Ovary (tissue), 3 donors: ENCODE measurements around the gene LRMDA.

Source experiments
- EP300 ChIP-seq: sonication (generic); formaldehyde crosslinking; IDR thresholded peaks from one replicate; pipeline ENCODE4 v1.6.1; 2017; ENCODE audit warnings: antibody characterized with exemption
- TF ChIP-seq, protein P1 (sequence below), 3 donors: fragments of 450-650 bp in 2 of 3; fragments of 200-600 bp in 1 of 3; IDR thresholded peaks; one replicate each; pipeline versions ENCODE4 v1.5.1 to v1.8.0; 2016 to 2022; ENCODE audit warnings: antibody characterized with exemption in 3 of 3, mild to moderate bottlenecking in 1 of 3
- donor health status: DM: no; HTN: no; CAD: no.

DNA sequence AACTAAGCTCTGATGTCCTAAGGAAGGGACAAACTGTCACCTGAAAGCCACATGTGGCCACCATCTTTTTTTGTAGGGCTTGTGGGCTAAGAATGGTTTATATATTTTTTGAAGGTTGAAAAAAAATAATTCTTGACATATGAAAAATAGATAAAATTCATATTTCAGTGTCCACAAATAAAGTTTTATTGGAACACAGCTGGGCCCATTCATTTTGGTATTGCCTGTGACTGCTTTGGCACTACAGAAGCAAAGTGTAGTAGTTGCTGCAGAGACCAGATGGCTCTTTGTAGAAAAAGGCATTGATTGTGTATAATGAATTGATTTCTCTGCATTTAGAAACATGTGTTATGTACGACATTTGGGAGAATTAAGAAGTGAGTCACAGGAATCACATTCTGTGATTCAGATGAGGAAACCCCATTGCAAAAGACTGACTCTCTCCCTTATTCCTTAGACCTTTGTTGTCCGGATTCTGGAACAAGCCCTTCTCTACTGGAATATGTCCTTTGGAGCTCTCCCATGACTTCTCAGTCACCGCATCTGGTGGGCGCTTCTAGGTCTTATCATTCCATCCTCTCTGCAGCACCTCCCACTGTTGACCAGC, 438.7 kb downstream of the LRMDA start:
- TF ChIP-seq, protein P1, sequence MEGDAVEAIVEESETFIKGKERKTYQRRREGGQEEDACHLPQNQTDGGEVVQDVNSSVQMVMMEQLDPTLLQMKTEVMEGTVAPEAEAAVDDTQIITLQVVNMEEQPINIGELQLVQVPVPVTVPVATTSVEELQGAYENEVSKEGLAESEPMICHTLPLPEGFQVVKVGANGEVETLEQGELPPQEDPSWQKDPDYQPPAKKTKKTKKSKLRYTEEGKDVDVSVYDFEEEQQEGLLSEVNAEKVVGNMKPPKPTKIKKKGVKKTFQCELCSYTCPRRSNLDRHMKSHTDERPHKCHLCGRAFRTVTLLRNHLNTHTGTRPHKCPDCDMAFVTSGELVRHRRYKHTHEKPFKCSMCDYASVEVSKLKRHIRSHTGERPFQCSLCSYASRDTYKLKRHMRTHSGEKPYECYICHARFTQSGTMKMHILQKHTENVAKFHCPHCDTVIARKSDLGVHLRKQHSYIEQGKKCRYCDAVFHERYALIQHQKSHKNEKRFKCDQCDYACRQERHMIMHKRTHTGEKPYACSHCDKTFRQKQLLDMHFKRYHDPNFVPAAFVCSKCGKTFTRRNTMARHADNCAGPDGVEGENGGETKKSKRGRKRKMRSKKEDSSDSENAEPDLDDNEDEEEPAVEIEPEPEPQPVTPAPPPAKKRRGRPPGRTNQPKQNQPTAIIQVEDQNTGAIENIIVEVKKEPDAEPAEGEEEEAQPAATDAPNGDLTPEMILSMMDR (IDR thresholded peaks at IDR 0.05) = no peak
- no peak for TF ChIP-seq EP300
